H54 (cell line): ENCODE results near the gene EMC1.
"Not testable (repeated sequence)": the region's sequence is repeated elsewhere in the genome, so short reads cannot be mapped to it uniquely, and the experiment has no call there.

Source experiments
- DNase-seq: peaks from one replicate; pipeline ENCODE4 v3.0.0; 2011; ENCODE audit warnings: low spot score, mixed read lengths; ENCODE audit not compliant: insufficient read length
- FAIRE-seq: peaks from 3 replicates; lab custom pipeline; 2011; peaks lifted over from hg19 to GRCh38; lab: Jason Lieb, UNC
- POLR2A ChIP-seq: IDR thresholded peaks from 2 replicates; pipeline ENCODE4 v1.6.1; 2011; ENCODE audit warnings: low read depth, mild to moderate bottlenecking, low read length

Gene EMC1

DNA sequence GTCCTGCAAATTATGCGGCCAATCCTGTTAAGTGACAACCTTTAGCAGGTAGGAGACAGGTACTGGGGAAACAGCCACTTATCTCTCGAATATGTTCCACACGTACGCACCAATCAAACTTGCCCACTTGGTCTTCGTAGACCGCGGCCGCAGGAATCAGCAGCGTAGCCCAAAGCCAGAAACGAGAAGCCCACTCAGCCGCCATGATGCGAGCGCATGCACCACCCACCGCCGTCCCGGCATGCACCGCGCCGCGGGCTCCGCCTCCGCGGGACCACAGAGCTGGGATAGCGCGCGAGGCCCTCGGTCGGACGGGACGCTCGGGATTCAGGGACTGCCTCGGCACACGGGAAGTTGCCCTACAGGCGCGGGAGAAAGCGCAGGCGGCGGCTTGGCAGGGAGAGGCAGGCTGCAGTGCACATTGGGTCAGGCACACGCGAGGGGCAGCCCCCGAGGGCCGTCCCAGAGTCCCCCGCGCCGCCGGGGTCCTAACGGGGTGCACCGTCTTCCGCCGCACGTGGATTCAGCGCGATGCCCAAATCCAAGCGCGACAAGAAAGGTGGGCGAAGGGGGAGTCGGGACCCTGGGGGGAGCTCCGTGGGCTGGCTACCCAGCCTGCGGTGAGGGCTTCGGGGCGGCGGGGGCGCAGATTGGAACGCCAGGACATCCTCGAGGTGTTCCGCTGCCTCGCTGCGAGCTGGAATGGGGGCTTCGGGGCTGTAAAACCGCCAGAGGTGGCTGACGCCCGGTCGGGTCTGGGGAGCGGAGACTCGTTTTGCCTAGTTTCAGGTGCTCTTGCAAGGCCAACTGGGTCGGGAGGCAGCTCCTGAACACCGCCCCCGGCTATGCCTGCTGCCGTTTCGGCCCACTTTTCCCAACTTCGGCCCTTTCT, at the start of gene EMC1, which contains the start of gene MRTO4:
EMC1 (minus strand) TSS at position 220 of the 892 bp plus-strand sequence; CDS start at position 205, 15 bp downstream.
MRTO4 (plus strand) TSS at position 501 of the 892 bp plus-strand sequence; CDS start at position 532, 31 bp downstream.
- peak; percentile 72 for DNase-seq
- TF ChIP-seq POLR2A = peak; percentile 58
- no peak for FAIRE-seq

- TF ChIP-seq POLR2A = no peak
- FAIRE-seq (no peak), DNase-seq (no peak)
These were observed 48.9 kb upstream of the EMC1 start for GRCh38 chr1:19300211-19300610.

GRCh38 chr1:19294638-19295037, 43.3 kb upstream of the EMC1 start:
- no peak for TF ChIP-seq POLR2A
- FAIRE-seq (no peak), DNase-seq (no peak)

- FAIRE-seq = no peak
- TF ChIP-seq POLR2A = no peak
These were observed 37.9 kb upstream of the EMC1 start for GRCh38 chr1:19289244-19289643.

DNA sequence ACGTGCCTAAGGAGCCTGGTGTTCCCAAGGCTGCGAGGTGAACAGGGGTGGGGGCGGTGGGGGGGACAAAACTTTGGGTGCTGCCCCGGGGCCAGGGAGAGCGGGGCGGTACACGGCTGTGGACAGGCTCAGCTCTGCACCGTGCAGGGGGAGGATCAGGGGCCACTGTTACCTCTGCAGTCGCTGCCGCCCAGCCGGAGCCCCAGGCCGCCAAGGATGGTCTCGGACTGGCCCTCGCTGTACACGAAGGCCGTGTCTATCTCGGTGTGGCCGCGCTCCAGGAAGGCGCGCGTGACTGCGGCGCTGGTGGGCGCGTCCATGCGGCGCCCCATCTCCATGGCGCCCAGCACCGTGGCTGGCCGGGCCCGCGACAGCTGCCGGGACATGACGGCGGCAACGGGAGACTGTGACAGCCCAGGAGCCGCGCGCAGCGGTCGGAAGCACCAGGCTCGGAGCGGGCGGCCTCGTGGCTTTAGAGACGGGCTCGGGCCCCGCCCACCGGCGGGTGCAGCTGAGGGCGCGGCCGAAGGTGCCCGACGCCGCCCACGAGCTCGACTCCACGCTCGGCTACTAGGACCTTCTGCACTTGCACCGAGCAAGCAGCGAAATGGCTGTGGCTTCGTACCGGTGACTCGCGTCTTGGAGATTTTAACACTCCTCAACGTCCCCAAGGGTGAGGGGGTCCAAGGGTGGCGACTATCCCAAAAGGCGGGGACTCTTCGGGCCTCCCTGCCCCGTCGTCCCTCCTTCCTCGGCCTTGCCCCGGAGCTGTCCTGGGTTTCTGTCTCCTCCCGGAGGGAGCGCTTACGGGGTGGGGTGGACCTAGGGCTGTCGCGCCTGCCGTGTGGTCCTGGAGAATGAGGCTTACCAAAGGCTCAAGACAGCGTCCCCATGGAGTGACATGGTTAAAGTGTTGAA, 37.3 kb upstream of the EMC1 start, which contains the start of gene AKR7A3:
AKR7A3 (minus strand) TSS at position 447 of the 918 bp plus-strand sequence; CDS start at position 386, 61 bp downstream.
- FAIRE-seq, DNase-seq: not testable (repeated sequence)

More at GRCh38 chr1:19289244-19289643, 37.9 kb upstream of the EMC1 start:
- DNase-seq = no peak

GRCh38 chr1:19287436-19288185, 36.3 kb upstream of the EMC1 start:
- FAIRE-seq (no peak), DNase-seq (no peak)
- TF ChIP-seq POLR2A = no peak

DNA sequence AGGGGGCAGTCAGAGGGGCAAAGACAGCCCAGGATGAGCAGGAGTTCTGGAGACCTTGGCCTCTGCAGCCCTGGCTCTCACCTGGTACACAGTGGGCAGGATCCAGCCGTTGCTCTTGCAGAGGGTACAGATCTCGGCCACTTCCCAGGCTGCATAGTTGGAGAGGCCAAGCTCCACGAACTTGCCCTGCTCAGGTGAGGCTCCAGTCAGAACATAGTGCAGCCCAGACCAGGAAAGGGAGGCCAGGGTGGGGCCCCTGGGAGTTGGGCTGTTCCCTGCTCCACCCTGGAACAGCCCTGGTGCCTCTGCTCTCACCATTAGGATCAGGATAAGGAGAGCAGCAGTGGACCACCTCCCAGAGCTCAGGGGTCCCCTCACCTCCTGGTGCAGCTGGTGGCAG, 34.5 kb upstream of the EMC1 start:
- not testable (repeated sequence) for DNase-seq, FAIRE-seq

GRCh38 chr1:19285366-19285765, 34.0 kb upstream of the EMC1 start:
- not testable (repeated sequence) for DNase-seq, FAIRE-seq

DNA sequence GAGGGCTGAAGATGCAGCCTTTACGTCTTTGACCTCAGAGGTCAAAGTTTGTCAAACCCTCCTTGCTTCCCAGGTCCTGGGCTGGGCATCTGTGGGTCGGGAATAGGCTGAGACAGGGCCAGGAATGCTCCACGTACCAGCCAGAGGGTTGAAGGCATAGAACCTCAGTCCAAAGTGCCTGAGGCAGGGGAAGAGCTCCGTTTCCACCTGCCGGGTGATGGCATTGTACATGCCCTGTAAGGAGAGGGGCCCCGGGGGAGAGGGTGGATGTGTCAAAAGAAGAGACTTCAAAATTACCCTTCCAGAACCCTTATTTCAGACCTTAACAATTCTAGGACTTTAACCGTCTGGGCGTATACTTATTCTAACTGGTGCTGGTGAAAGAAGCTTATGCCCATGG, 33.6 kb upstream of the EMC1 start:
- TF ChIP-seq POLR2A = no peak
- no peak for DNase-seq
- FAIRE-seq = no peak

DNA sequence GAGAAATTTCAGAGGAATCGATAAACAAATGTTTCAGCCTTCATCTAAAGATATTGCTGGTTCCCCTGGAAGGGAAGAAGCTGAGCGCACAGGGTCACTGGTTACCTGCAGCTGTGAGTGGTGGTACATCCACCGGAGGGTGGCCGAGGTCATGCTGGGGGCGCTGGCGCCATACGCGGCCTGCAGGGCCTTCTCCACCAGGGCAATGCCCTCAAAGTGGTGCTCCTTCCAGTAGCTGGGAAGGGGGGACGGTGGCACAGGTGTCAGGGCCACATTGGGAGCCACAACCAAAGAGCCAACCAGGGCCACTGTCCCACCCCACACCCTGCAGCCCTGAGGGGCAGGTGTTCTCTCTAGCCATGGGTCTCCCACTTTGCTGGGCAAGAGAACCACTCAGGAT, 32.6 kb upstream of the EMC1 start:
- no peak for TF ChIP-seq POLR2A
- no peak for DNase-seq
- no peak for FAIRE-seq

- FAIRE-seq = no peak
- no peak for DNase-seq
- no peak for TF ChIP-seq POLR2A
These were observed 23.3 kb upstream of the EMC1 start for GRCh38 chr1:19274636-19275035.

DNA sequence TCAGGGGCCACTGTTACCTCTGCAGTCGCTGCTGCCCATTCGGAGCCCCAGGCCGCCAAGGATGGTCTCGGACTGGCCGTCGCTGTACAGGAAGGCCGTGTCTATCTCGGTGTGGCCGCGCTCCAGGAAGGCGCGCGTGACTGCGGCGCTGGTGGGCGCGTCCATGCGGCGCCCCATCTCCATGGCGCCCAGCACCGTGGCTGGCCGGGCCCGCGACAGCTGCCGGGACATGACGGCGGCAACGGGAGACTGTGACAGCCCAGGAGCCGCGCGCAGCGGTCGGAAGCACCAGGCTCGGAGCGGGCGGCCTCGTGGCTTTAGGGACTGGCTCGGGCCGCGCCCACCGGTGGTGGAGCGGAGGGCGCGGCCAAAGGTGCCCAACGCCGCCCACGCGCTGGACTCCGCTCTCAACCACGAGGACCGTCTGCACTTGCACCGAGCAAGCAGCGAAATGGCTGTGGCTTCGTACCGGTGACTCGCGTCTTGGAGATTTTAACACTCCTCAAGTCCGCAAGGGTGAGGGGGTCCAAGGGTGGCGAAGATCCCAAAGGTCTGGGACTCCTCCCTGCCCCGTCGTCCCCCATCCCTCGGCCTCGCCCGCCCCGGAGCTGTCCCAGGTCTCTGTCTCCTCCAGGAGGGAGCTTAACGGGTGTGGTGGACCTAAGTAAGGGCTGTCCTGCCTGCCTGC, 22.7 kb upstream of the EMC1 start:
- not testable (repeated sequence) for DNase-seq, FAIRE-seq
